OCI-LY7 (cell line): ENCODE data around the gene C20orf202.

Experiments used
- CTCF ChIP-seq: fragments of 200-600 bp; sonication (generic); conservative IDR thresholded peaks from 2 replicates; pipeline ENCODE4 v1.5.1; 2014; ENCODE audit warnings: mild to moderate bottlenecking, antibody characterized with exemption, low read length, moderate library complexity, mixed read lengths
- EZH2phosphoT487 ChIP-seq: fragments of 200-600 bp; sonication (generic); IDR thresholded peaks from 2 replicates; pipeline ENCODE4 v1.6.1; 2018; ENCODE audit warnings: low read depth, borderline replicate concordance, mild to moderate bottlenecking, mixed run types, antibody characterized with exemption, low read length, moderate library complexity, mixed read lengths

- no peak for TF ChIP-seq EZH2phosphoT487
- no peak for TF ChIP-seq CTCF
Measured at GRCh38 chr20:1187605-1188171, 15.6 kb upstream of the C20orf202 start.
